Panc1 (cell line): ENCODE data around the gene ZBTB34. TPM values are rescaled to one million over a fixed set of nuclear protein-coding genes. Genes with fewer than 3 reads are reported as not detected.

Experiments used
- ATAC-seq: fragments of 200-7000 bp; cut with Tn5 transposase; 2 replicates; pipeline ENCODE4 v1.9.1; 2020; ENCODE audit warnings: mild to moderate bottlenecking, moderate library complexity
- BruUV-seq: library from RNA; stranded (reverse); fragments of 400-500 nt; replicated peaks from 2 replicates; lab custom pipeline; 2021; lab: Mats Ljungman, UMichigan
- CTCF ChIA-PET: fragments of 300-600 bp; sonication (Branson Sonifier 250); formaldehyde crosslinking; loops from one replicate; lab custom pipeline; 2022; ENCODE audit warnings: antibody characterized with exemption; lab: Charles Lee
- POLR2A ChIA-PET: fragments of 300-600 bp; sonication (Branson Sonifier 250); formaldehyde crosslinking; loops from one replicate; lab custom pipeline; 2022; ENCODE audit warnings: antibody characterized with exemption; lab: Charles Lee
- DNase-seq: peaks from one replicate; pipeline ENCODE4 v3.0.0-alpha.2; 2010; ENCODE audit warnings: low read depth, low spot score
- H3K27ac ChIP-seq: 2 replicates; pipeline ENCODE4 v1.5.1; 2011; ENCODE audit warnings: mild to moderate bottlenecking, low read length, inconsistent platforms
- H3K27me3 ChIP-seq: fragments of 200-500 bp; sonication (Bioruptor generic); 2 replicates; pipeline ENCODE4 v1.6.0; 2014; ENCODE audit warnings: low read length, inconsistent platforms; ENCODE audit not compliant: control insufficient read depth, insufficient read depth
- H3K36me3 ChIP-seq: fragments of 200-500 bp; sonication (Bioruptor generic); 2 replicates; pipeline ENCODE4 v1.5.1; 2014; ENCODE audit warnings: inconsistent platforms, mild to moderate bottlenecking, low read length, moderate library complexity; ENCODE audit not compliant: control insufficient read depth, insufficient read depth
- H3K4me1 ChIP-seq: 2 replicates; pipeline ENCODE4 v1.5.1; 2011; ENCODE audit warnings: inconsistent platforms, mild to moderate bottlenecking, low read length, moderate library complexity; ENCODE audit not compliant: control insufficient read depth, insufficient read depth
- H3K4me3 ChIP-seq, 2 experiments: 2 replicates each; pipeline ENCODE4 v1.5.1; 2011 to 2012; ENCODE audit warnings: low read depth in 2 of 2, low read length in 2 of 2, mild to moderate bottlenecking in 2 of 2, inconsistent platforms in 1 of 2, moderate library complexity in 1 of 2
- H3K9me3 ChIP-seq: fragments of 200-500 bp; sonication (Bioruptor generic); 2 replicates; pipeline ENCODE4 v1.5.1; 2014; ENCODE audit warnings: low read depth, mild to moderate bottlenecking, inconsistent platforms, low read length, moderate library complexity; ENCODE audit not compliant: control insufficient read depth, insufficient read depth
- POLR2AphosphoS5 ChIP-seq: IDR thresholded peaks from 2 replicates; pipeline ENCODE4 v1.6.1; 2012; ENCODE audit warnings: mild to moderate bottlenecking, low read depth, low read length, moderate library complexity
- SIN3A ChIP-seq: IDR thresholded peaks from 2 replicates; pipeline ENCODE4 v1.6.1; 2012; ENCODE audit warnings: low read depth, mild to moderate bottlenecking, low read length, moderate library complexity, borderline replicate concordance; ENCODE audit not compliant: insufficient read depth
- TCF7L2 ChIP-seq: IDR thresholded peaks from 2 replicates; pipeline ENCODE4 v1.6.1; 2011; ENCODE audit warnings: mild to moderate bottlenecking, low read depth, low read length, inconsistent platforms
- in situ Hi-C: cut with HindIII; loops from 2 replicates; pipeline ENCODE4 v1.10.0; 2016; ENCODE audit warnings: low sequenced_read_pairs, low pct_unique_long_range_greater_than_20kb
- intact Hi-C: fragments of 100-400 bp; cut with micrococcal nuclease; formaldehyde crosslinking; loops from one replicate; pipeline ENCODE4 v1.10.0; 2022; ENCODE audit not compliant: unreplicated experiment
- total RNA-seq: library from RNA; stranded (reverse); gene quantifications from one replicate; pipeline ENCODE4 v1.2.1, GENCODE V29; 2021; ENCODE audit not compliant: unreplicated experiment
- TF ChIP-seq, protein P1 (sequence below), 2 experiments: IDR thresholded peaks; 2 replicates each; pipeline ENCODE4 v1.6.1; 2011 to 2012; ENCODE audit warnings: low read depth in 2 of 2, control low read depth in 1 of 2, low read length in 1 of 2, mild to moderate bottlenecking in 1 of 2, moderate library complexity in 1 of 2; ENCODE audit not compliant: insufficient read depth in 1 of 2
- TF ChIP-seq, protein P2 (sequence below): fragments of 450-650 bp; IDR thresholded peaks from 2 replicates; pipeline ENCODE4 v1.5.1; 2017; ENCODE audit warnings: mild to moderate bottlenecking

Gene ZBTB34
- total RNA-seq, 1 experiment from 2014 or later = 5.5 TPM

DNA sequence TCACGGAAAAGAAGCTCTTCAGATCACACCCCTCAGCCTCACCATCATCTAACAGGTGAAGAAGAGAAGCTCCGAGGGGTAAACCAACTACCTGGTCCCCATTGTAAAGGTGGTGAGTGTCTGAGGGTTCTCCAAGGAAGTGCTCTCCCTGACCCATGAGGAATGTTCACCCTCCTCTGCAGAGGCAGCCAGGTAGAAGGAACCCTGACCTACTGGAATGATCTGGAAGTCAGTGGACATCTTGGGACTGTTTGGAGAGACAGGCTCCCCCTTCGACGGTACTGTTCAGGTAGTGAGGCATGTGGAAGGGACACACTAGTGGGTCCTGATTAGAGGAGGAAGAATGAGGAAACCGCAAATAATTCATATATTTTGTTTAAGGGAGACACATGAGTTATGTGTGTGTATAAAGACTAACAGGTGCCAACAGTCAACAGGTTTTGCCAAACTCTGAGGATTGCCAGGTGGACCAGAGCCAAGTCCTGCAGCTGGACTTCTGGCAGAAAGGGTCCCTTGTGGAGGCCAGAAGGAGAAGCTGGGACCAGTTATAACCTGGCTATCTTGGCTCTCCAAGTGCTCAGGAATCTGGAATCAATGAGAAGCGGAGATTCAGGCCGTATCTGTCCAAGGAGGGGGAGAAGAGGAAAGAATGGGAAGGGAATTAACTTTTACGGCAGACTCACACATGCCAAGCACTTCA is 3.0 kb upstream of the ZBTB34 start:
- TF ChIP-seq, protein P1, sequence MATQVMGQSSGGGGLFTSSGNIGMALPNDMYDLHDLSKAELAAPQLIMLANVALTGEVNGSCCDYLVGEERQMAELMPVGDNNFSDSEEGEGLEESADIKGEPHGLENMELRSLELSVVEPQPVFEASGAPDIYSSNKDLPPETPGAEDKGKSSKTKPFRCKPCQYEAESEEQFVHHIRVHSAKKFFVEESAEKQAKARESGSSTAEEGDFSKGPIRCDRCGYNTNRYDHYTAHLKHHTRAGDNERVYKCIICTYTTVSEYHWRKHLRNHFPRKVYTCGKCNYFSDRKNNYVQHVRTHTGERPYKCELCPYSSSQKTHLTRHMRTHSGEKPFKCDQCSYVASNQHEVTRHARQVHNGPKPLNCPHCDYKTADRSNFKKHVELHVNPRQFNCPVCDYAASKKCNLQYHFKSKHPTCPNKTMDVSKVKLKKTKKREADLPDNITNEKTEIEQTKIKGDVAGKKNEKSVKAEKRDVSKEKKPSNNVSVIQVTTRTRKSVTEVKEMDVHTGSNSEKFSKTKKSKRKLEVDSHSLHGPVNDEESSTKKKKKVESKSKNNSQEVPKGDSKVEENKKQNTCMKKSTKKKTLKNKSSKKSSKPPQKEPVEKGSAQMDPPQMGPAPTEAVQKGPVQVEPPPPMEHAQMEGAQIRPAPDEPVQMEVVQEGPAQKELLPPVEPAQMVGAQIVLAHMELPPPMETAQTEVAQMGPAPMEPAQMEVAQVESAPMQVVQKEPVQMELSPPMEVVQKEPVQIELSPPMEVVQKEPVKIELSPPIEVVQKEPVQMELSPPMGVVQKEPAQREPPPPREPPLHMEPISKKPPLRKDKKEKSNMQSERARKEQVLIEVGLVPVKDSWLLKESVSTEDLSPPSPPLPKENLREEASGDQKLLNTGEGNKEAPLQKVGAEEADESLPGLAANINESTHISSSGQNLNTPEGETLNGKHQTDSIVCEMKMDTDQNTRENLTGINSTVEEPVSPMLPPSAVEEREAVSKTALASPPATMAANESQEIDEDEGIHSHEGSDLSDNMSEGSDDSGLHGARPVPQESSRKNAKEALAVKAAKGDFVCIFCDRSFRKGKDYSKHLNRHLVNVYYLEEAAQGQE (IDR thresholded peaks at IDR 0.05; ENCODE audit: insufficient read depth in 1 of 2, low read depth in 2 of 2, low read length in 1 of 2) = no peak
- TF ChIP-seq, protein P2, sequence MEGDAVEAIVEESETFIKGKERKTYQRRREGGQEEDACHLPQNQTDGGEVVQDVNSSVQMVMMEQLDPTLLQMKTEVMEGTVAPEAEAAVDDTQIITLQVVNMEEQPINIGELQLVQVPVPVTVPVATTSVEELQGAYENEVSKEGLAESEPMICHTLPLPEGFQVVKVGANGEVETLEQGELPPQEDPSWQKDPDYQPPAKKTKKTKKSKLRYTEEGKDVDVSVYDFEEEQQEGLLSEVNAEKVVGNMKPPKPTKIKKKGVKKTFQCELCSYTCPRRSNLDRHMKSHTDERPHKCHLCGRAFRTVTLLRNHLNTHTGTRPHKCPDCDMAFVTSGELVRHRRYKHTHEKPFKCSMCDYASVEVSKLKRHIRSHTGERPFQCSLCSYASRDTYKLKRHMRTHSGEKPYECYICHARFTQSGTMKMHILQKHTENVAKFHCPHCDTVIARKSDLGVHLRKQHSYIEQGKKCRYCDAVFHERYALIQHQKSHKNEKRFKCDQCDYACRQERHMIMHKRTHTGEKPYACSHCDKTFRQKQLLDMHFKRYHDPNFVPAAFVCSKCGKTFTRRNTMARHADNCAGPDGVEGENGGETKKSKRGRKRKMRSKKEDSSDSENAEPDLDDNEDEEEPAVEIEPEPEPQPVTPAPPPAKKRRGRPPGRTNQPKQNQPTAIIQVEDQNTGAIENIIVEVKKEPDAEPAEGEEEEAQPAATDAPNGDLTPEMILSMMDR = no peak
- TF ChIP-seq POLR2AphosphoS5 (no peak), TCF7L2 (no peak), SIN3A (no peak)
- intact Hi-C loops = no loop called here
- DNase-seq (no peak), ATAC-seq (no peak)
- POLR2A ChIA-PET = no interaction called here
- in situ Hi-C loops = no loop called here
- Histone ChIP-seq H3K27ac (no peak overlapping the region), H3K9me3 (no peaks in the 10 kb centered on the region), H3K36me3 (no peaks in the 10 kb centered on the region), H3K27me3 (no peaks in the 10 kb centered on the region), H3K4me1 (peaks cover 8% of the 10 kb centered on the region), H3K4me3 (no peak overlapping the region)
- CTCF ChIA-PET = no interaction called here
- BruUV-seq = no TSS peak

DNA sequence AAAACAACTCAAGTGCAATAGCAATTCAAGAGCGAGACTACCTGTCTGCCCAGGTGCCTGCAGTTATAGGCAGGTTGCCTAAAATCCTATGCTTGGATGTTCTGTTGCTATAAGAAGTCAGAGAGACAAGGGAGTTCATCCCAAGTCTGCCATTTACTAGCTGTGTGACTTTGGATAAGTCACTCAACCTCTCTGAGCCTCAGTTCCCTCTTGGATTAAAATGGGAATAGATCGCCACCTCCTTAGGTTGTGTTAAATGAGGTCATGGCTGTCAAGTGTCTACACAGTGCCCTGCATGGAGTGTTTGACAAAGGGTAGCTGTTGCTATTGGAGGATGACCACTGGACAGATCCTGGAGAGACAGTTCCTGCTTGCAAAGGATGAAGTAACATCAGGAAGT is 1.3 kb upstream of the ZBTB34 start:
- Histone ChIP-seq H3K36me3 (peaks cover 4% of the 10 kb centered on the region; the same call in 1 of the 2 replicates), H3K27me3 (no peaks in the 10 kb centered on the region), H3K27ac (no peak overlapping the region), H3K4me1 (peaks cover 17% of the 10 kb centered on the region), H3K4me3 (no peak overlapping the region), H3K9me3 (no peaks in the 10 kb centered on the region)
- ChIA-PET POLR2A (no interaction called here), CTCF (interaction anchor here (0.5 to 0.8 kb wide), 2 partner anchors 169 to 1705 kb away, joined by 7 to 8 read pairs; no protein-coding TSS in a partner anchor)
- TF ChIP-seq, protein P1 (IDR thresholded peaks at IDR 0.05; ENCODE audit: insufficient read depth in 1 of 2, low read depth in 2 of 2, low read length in 1 of 2) = no peak
- TF ChIP-seq TCF7L2 (no peak), POLR2AphosphoS5 (no peak), SIN3A (no peak)
- TF ChIP-seq, protein P2 = no peak
- DNase-seq (no peak), ATAC-seq (no peak)
- in situ Hi-C loops (no loop called here), intact Hi-C loops (no loop called here)
- no TSS peak for BruUV-seq
